ENCODE measurements around the gene NDUFA11. TPM values are rescaled to one million over a fixed set of nuclear protein-coding genes. Genes with fewer than 3 reads are reported as not detected.
A peak's percentile ranks its signal among the peaks of the same experiment; 100 is the strongest.

The NDUFA11 gene
- 100 to 1,000 TPM; 242 to 269 TPM for total RNA-seq
- 216 TPM for polyA plus RNA-seq (2013, experiment 1 of 2)
- polyA plus RNA-seq (2013, experiment 2 of 2): 206 TPM
- long read RNA-seq, experiment 1, transcript NDUFA11-201 (4 exons, 539 nt): major isoform, 82 of 85 reads
- long read RNA-seq, experiment 1, partial matches to known transcripts: 2 of 85 reads
- long read RNA-seq, experiment 1, other reads (novel, unspliced or antisense): 1 of 85 reads
- long read RNA-seq, experiment 2, transcript NDUFA11-201 (4 exons, 539 nt): major isoform, 95 of 104 reads
- long read RNA-seq, experiment 2, partial matches to known transcripts: 1 of 104 reads
- long read RNA-seq, experiment 2, other reads (novel, unspliced or antisense): 2 of 104 reads
- long read RNA-seq, experiment 3, transcript NDUFA11-205 (3 exons, 2,154 nt): minor isoform, 7 of 93 reads
- long read RNA-seq, experiment 3, transcript NDUFA11-201 (4 exons, 539 nt): major isoform, 82 of 93 reads
- long read RNA-seq, experiment 3, partial matches to known transcripts: 0 of 93 reads
- long read RNA-seq, experiment 3, other reads (novel, unspliced or antisense): 2 of 93 reads
- long read RNA-seq, experiment 4, partial matches to known transcripts: 0 of 8 reads
- long read RNA-seq, experiment 4, other reads (novel, unspliced or antisense): 2 of 8 reads

- H3K27ac ChIP-seq (ENCODE audit: low read depth, low read length): peak within 1 kb of the TSS; percentile 93
- Mint-ChIP-seq H3K4me1 (peaks cover 3% of the 10 kb centered on the region), H3K27ac (peak within 1 kb of the TSS; percentile 99), H3K36me3 (ENCODE audit: low read depth) (peaks cover 15% of the 10 kb centered on the region), H3K9me3 (no peaks in the 10 kb centered on the region), H3K4me3 (peak within 1 kb of the TSS; percentile 96), H3K27me3 (ENCODE audit: insufficient read depth) (no peaks in the 10 kb centered on the region)
- no peaks in the 10 kb centered on the region for H3K4me1 ChIP-seq (ENCODE audit: control insufficient read depth, insufficient read depth, low read length)
- H3K36me3 ChIP-seq (ENCODE audit: control insufficient read depth, insufficient read depth, low read length): peaks cover 6% of the 10 kb centered on the region
- DNase-seq: peak; percentile 99
- WGBS, 2 experiments (ENCODE audit: insufficient coverage in 1 of 2, insufficient read length in 1 of 2): 0% methylated on average over 41 to 57 of the region's 57 CpGs
- TF ChIP-seq CTCF (conservative IDR thresholded peaks at IDR 0.05): no peak
- H3K27me3 ChIP-seq (ENCODE audit: control insufficient read depth, insufficient read depth, low read length, poor library complexity, severe bottlenecking): no peaks in the 10 kb centered on the region
- H3K9me3 ChIP-seq (ENCODE audit: control insufficient read depth, low read length): no peaks in the 10 kb centered on the region
- peak within 1 kb of the TSS; percentile 95 for H3K4me3 ChIP-seq (ENCODE audit: low read length)
- H3K9ac ChIP-seq (ENCODE audit: extremely low read depth, low read length, poor library complexity, severe bottlenecking): peak within 1 kb of the TSS; percentile 98
Observed at GRCh38 chr19:5903624-5904351, at the start of gene NDUFA11. NDUFA11 (minus strand) TSS chr19:5903790; CDS start chr19:5903708, 82 bp downstream.

GRCh38 chr19:5953030-5953589 lies 49.5 kb upstream of the NDUFA11 start:
- 78 to 85% methylated on average over 4 to 5 of the region's 5 CpGs for WGBS, 2 experiments (ENCODE audit: insufficient coverage in 1 of 2, insufficient read length in 1 of 2)
- H3K4me1 ChIP-seq (ENCODE audit: control insufficient read depth, insufficient read depth, low read length): peaks cover 32% of the 10 kb centered on the region
- Mint-ChIP-seq H3K4me3 (peak overlapping the region; percentile 20), H3K4me1 (peaks cover 88% of the 10 kb centered on the region), H3K36me3 (ENCODE audit: low read depth) (peaks cover 9% of the 10 kb centered on the region), H3K9me3 (no peaks in the 10 kb centered on the region), H3K27me3 (ENCODE audit: insufficient read depth) (no peaks in the 10 kb centered on the region), H3K27ac (peak overlapping the region; percentile 9)
- no peak overlapping the region for H3K27ac ChIP-seq (ENCODE audit: low read depth, low read length)
- no peak overlapping the region for H3K4me3 ChIP-seq (ENCODE audit: low read length)
- H3K27me3 ChIP-seq (ENCODE audit: control insufficient read depth, insufficient read depth, low read length, poor library complexity, severe bottlenecking): no peaks in the 10 kb centered on the region
- no peak for TF ChIP-seq CTCF (conservative IDR thresholded peaks at IDR 0.05)
- H3K36me3 ChIP-seq (ENCODE audit: control insufficient read depth, insufficient read depth, low read length): peaks cover 18% of the 10 kb centered on the region
- H3K9ac ChIP-seq (ENCODE audit: extremely low read depth, low read length, poor library complexity, severe bottlenecking): no peak overlapping the region
- no peaks in the 10 kb centered on the region for H3K9me3 ChIP-seq (ENCODE audit: control insufficient read depth, low read length)
- no peak for DNase-seq
